Upper lobe of right lung (tissue), 1 donor: ENCODE results near the gene ASPHD2. TPM values are rescaled to one million over a fixed set of nuclear protein-coding genes. Genes with fewer than 3 reads are reported as not detected.

Experiments used
- ATAC-seq: fragments of 200-7000 bp; cut with Tn5 transposase; one replicate; pipeline ENCODE4 v1.9.1; 2020; ENCODE audit warnings: mild to moderate bottlenecking, moderate library complexity
- DNase-seq: peaks from one replicate; pipeline ENCODE4 v3.0.0-alpha.2; 2020
- H3K27ac ChIP-seq: fragments of 200-600 bp; one replicate; pipeline ENCODE4 v1.8.0; 2022
- H3K27me3 ChIP-seq: fragments of 200-600 bp; one replicate; pipeline ENCODE4 v1.8.0; 2022; ENCODE audit warnings: mild to moderate bottlenecking
- H3K36me3 ChIP-seq: fragments of 200-600 bp; one replicate; pipeline ENCODE4 v1.8.0; 2022
- H3K4me1 ChIP-seq: fragments of 200-600 bp; one replicate; pipeline ENCODE4 v1.8.0; 2022
- H3K4me3 ChIP-seq: fragments of 200-600 bp; one replicate; pipeline ENCODE4 v1.8.0; 2022; ENCODE audit warnings: mild to moderate bottlenecking
- H3K9me3 ChIP-seq: fragments of 200-600 bp; one replicate; pipeline ENCODE4 v1.8.0; 2022
- CTCF ChIP-seq: fragments of 200-600 bp; IDR thresholded peaks from one replicate; pipeline ENCODE4 v1.8.0; 2022; ENCODE audit warnings: antibody characterized with exemption
- intact Hi-C: fragments of 100-400 bp; cut with DNase I; formaldehyde crosslinking; loops from one replicate; pipeline ENCODE4 v1.11.0; 2022
- total RNA-seq: library from RNA; stranded (reverse); fragmentation: NEBNext Ultra II Directional; extraction: Animal tissue kit (Norgen Biotek cat#: 25700); gene quantifications from one replicate; pipeline ENCODE4 v1.2.1, GENCODE V29; 2021
- donor health status: DM: no; HTN: yes; CAD: no; lungs with severe emphysema.

ASPHD2 gene
- total RNA-seq, 1 donor from 2014 or later: 1.2 TPM

- intact Hi-C loops: no loop called here
- TF ChIP-seq CTCF: no peak
- H3K9me3 ChIP-seq: no peaks in the 10 kb centered on the region
- no peak overlapping the region for H3K27ac ChIP-seq
- no peaks in the 10 kb centered on the region for H3K4me1 ChIP-seq
- ATAC-seq (no peak), DNase-seq (no peak)
- H3K27me3 ChIP-seq: peaks cover 24% of the 10 kb centered on the region
- H3K36me3 ChIP-seq: no peaks in the 10 kb centered on the region
- no peak overlapping the region for H3K4me3 ChIP-seq
Observed at GRCh38 chr22:26417406-26417805, 11.7 kb upstream of the ASPHD2 start.

- Histone ChIP-seq H3K4me1 (no peaks in the 10 kb centered on the region), H3K27me3 (peaks cover 24% of the 10 kb centered on the region), H3K9me3 (peaks cover 3% of the 10 kb centered on the region), H3K27ac (no peak overlapping the region), H3K4me3 (no peak overlapping the region), H3K36me3 (no peaks in the 10 kb centered on the region)
- intact Hi-C loops: no loop called here
- no peak for TF ChIP-seq CTCF
- ATAC-seq (no peak), DNase-seq (no peak)
Observed at GRCh38 chr22:26418620-26419019, 10.4 kb upstream of the ASPHD2 start.

- no peak for TF ChIP-seq CTCF
- Histone ChIP-seq H3K36me3 (no peaks in the 10 kb centered on the region), H3K9me3 (peaks cover 5% of the 10 kb centered on the region), H3K27ac (no peak overlapping the region), H3K4me1 (peaks cover 4% of the 10 kb centered on the region), H3K27me3 (peaks cover 8% of the 10 kb centered on the region), H3K4me3 (no peak overlapping the region)
- ATAC-seq (no peak), DNase-seq (no peak)
- intact Hi-C loops: no loop called here
Observed at GRCh38 chr22:26426924-26427323, 2.1 kb upstream of the ASPHD2 start.

GRCh38 chr22:26429458-26430286 is 612 bp downstream of the ASPHD2 start:
- DNase-seq (no peak), ATAC-seq (no peak)
- H3K4me1 ChIP-seq: peaks cover 4% of the 10 kb centered on the region
- no peak overlapping the region for H3K27ac ChIP-seq
- H3K27me3 ChIP-seq: peaks cover 18% of the 10 kb centered on the region
- no peaks in the 10 kb centered on the region for H3K9me3 ChIP-seq
- H3K4me3 ChIP-seq: peak overlapping the region; percentile 43
- intact Hi-C loops: no loop called here
- no peak for TF ChIP-seq CTCF
- no peaks in the 10 kb centered on the region for H3K36me3 ChIP-seq

GRCh38 chr22:26430600-26430999 is 1.5 kb downstream of the ASPHD2 start:
- no peak overlapping the region for H3K27ac ChIP-seq
- ATAC-seq (no peak), DNase-seq (no peak)
- H3K9me3 ChIP-seq: no peaks in the 10 kb centered on the region
- intact Hi-C loops: no loop called here
- TF ChIP-seq CTCF: no peak
- H3K4me3 ChIP-seq: no peak overlapping the region
- H3K4me1 ChIP-seq: peaks cover 4% of the 10 kb centered on the region
- peaks cover 18% of the 10 kb centered on the region for H3K27me3 ChIP-seq
- H3K36me3 ChIP-seq: no peaks in the 10 kb centered on the region
